ENCODE data around the gene NECTIN3. TPM values are rescaled to one million over a fixed set of nuclear protein-coding genes. Genes with fewer than 3 reads are reported as not detected.

Gene NECTIN3
- total and polyA plus RNA-seq, 2 donors (not counting 1 experiment from before 2014, with no cell fraction given): 0.19 to 1.9 TPM

DNA sequence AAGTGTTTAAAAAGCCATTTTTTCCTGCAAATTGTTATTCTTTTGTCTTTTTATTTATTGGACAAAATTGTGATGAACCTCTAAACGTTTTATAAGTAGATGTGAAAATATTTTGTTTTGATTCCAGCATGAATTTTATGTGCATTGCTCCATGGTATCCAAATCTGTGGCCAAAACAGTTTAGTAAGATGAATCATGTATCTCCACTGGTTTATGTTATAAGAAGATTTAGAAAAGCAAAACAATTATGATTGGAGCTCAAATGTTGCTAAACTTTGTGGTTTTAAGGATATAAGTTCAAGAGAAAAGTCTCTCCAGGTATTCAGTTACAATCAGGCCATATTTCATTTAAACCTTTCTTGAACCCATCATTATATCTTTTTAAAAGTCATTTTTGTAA, 80.9 kb downstream of the NECTIN3 start:
- Histone ChIP-seq H4K20me1 (ENCODE audit: control insufficient read depth, insufficient read depth, low read length, poor library complexity, severe bottlenecking) (no peaks in the 10 kb centered on the region), H3K4me2 (replicated peaks; ENCODE audit: low read depth, low read length, poor library complexity, severe bottlenecking) (no peak overlapping the region), H3K9ac (ENCODE audit: low read length) (no peak overlapping the region), H3K27me3 (replicated peaks in 1 of 4; ENCODE audit: control extremely low read depth in 1 of 4, control insufficient read depth in 3 of 4, insufficient read depth in 4 of 4, low read length in 3 of 4) (no peaks in the 10 kb centered on the region), H3K9me3 (ENCODE audit: control extremely low read depth in 1 of 3, control insufficient read depth in 2 of 3, insufficient read depth in 1 of 3, low read length in 2 of 3) (peaks cover 0 to 1% (median 0%) of the 10 kb centered on the region in 3 donors), H3K36me3 (replicated peaks in 1 of 2; ENCODE audit: control extremely low read depth in 1 of 2, control insufficient read depth in 1 of 2, extremely low read depth in 1 of 2, insufficient read depth in 2 of 2, low read length in 1 of 2) (no peaks in the 10 kb centered on the region), H3K4me1 (ENCODE audit: control insufficient read depth in 2 of 2, insufficient read depth in 2 of 2, low read length in 2 of 2) (no peaks in the 10 kb centered on the region), H3K4me3 (ENCODE audit: control extremely low read depth in 1 of 5, extremely low read depth in 1 of 5, insufficient read depth in 1 of 5, low read depth in 2 of 5, low read length in 4 of 5) (no peak overlapping the region), H3K27ac (ENCODE audit: low read length in 2 of 2) (no peak overlapping the region), H2AFZ (ENCODE audit: insufficient read depth, low read depth, low read length, poor library complexity, severe bottlenecking) (no peak overlapping the region), H3K79me2 (ENCODE audit: control insufficient read depth, insufficient read depth, low read length) (no peaks in the 10 kb centered on the region)
- no peak overlapping the region for H3K27ac Mint-ChIP-seq
- no peaks in the 10 kb centered on the region for H3K27me3 Mint-ChIP-seq
- intact Hi-C loops (cut with micrococcal nuclease): no loop called here
- 50% methylated on average over 1 of the region's 1 CpG for WGBS (ENCODE audit: insufficient coverage)
- ChIA-PET CTCF (interaction anchor here (0.9 kb wide), 1 partner anchor 10 kb away, joined by 3 read pairs; no protein-coding TSS in a partner anchor), POLR2A (no interaction called here)
- no peak overlapping the region for H3K4me3 Mint-ChIP-seq
- DNase-seq: no peak
- no peaks in the 10 kb centered on the region for H3K4me1 Mint-ChIP-seq
- no peaks in the 10 kb centered on the region for H3K9me3 Mint-ChIP-seq (ENCODE audit: insufficient read depth)
- no peak for ATAC-seq (ENCODE audit: low read depth)
- TF ChIP-seq EZH2 (IDR thresholded peaks at IDR 0.05; ENCODE audit: borderline replicate concordance, insufficient read depth, low read depth, low read length, poor library complexity, severe bottlenecking): no peak
- TF ChIP-seq, protein P1, sequence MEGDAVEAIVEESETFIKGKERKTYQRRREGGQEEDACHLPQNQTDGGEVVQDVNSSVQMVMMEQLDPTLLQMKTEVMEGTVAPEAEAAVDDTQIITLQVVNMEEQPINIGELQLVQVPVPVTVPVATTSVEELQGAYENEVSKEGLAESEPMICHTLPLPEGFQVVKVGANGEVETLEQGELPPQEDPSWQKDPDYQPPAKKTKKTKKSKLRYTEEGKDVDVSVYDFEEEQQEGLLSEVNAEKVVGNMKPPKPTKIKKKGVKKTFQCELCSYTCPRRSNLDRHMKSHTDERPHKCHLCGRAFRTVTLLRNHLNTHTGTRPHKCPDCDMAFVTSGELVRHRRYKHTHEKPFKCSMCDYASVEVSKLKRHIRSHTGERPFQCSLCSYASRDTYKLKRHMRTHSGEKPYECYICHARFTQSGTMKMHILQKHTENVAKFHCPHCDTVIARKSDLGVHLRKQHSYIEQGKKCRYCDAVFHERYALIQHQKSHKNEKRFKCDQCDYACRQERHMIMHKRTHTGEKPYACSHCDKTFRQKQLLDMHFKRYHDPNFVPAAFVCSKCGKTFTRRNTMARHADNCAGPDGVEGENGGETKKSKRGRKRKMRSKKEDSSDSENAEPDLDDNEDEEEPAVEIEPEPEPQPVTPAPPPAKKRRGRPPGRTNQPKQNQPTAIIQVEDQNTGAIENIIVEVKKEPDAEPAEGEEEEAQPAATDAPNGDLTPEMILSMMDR (IDR thresholded peaks at IDR 0.05): no peak

DNA sequence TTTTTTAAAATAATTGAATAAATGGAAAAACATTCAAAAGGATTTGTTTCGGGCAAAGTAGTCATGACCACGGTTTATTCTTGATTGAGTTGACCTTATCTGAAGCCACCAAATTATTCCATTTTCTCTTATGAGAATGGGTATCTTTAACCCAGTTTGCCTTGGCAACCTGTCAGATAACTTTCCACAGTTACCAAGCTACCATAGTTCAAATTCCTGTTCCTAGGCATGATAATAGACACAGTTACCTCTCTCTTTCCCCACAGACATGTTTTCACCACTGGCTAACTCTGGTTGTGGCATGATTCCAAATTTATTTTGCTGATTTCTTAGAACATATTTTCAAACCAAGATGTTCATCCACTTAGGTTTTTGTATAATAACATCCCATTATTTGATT, 84.9 kb downstream of the NECTIN3 start:
- no peak overlapping the region for H3K4me3 Mint-ChIP-seq
- H3K4me2 ChIP-seq (replicated peaks; ENCODE audit: low read depth, low read length, poor library complexity, severe bottlenecking): no peak overlapping the region
- H3K4me1 Mint-ChIP-seq: no peaks in the 10 kb centered on the region
- intact Hi-C loops (cut with micrococcal nuclease): no loop called here
- ATAC-seq (ENCODE audit: low read depth) (no peak), DNase-seq (no peak)
- H3K27ac ChIP-seq (ENCODE audit: low read length in 2 of 2): no peak overlapping the region
- H3K4me1 ChIP-seq (ENCODE audit: control insufficient read depth in 2 of 2, insufficient read depth in 2 of 2, low read length in 2 of 2): no peaks in the 10 kb centered on the region
- 80% methylated on average over 1 of the region's 2 CpGs for WGBS (ENCODE audit: insufficient coverage)
- H4K20me1 ChIP-seq (ENCODE audit: control insufficient read depth, insufficient read depth, low read length, poor library complexity, severe bottlenecking): no peaks in the 10 kb centered on the region
- no peaks in the 10 kb centered on the region for H3K36me3 ChIP-seq (replicated peaks in 1 of 2; ENCODE audit: control extremely low read depth in 1 of 2, control insufficient read depth in 1 of 2, extremely low read depth in 1 of 2, insufficient read depth in 2 of 2, low read length in 1 of 2)
- H3K9ac ChIP-seq (ENCODE audit: low read length): no peak overlapping the region
- no peak overlapping the region for H3K4me3 ChIP-seq (ENCODE audit: control extremely low read depth in 1 of 5, extremely low read depth in 1 of 5, insufficient read depth in 1 of 5, low read depth in 2 of 5, low read length in 4 of 5)
- no peak overlapping the region for H3K27ac Mint-ChIP-seq
- H2AFZ ChIP-seq (ENCODE audit: insufficient read depth, low read depth, low read length, poor library complexity, severe bottlenecking): no peak overlapping the region
- H3K27me3 Mint-ChIP-seq: no peaks in the 10 kb centered on the region
- no peaks in the 10 kb centered on the region for H3K9me3 Mint-ChIP-seq (ENCODE audit: insufficient read depth)
- CTCF ChIA-PET: no interaction called here
- no peaks in the 10 kb centered on the region for H3K27me3 ChIP-seq (replicated peaks in 1 of 4; ENCODE audit: control extremely low read depth in 1 of 4, control insufficient read depth in 3 of 4, insufficient read depth in 4 of 4, low read length in 3 of 4)
- no peak for TF ChIP-seq EZH2 (IDR thresholded peaks at IDR 0.05; ENCODE audit: borderline replicate concordance, insufficient read depth, low read depth, low read length, poor library complexity, severe bottlenecking)
- TF ChIP-seq, protein P1 (IDR thresholded peaks at IDR 0.05): no peak
- H3K79me2 ChIP-seq (ENCODE audit: control insufficient read depth, insufficient read depth, low read length): no peaks in the 10 kb centered on the region
- POLR2A ChIA-PET: no interaction called here
- peaks cover 0 to 1% (median 0%) of the 10 kb centered on the region in 3 donors for H3K9me3 ChIP-seq (ENCODE audit: control extremely low read depth in 1 of 3, control insufficient read depth in 2 of 3, insufficient read depth in 1 of 3, low read length in 2 of 3)
